Measurements from ENCODE around the gene GPATCH8. TPM values are rescaled to one million over a fixed set of nuclear protein-coding genes. Genes with fewer than 3 reads are reported as not detected.

GPATCH8 gene
- total RNA-seq, 4 donors from 2014 or later = 52.7 to 106 (median 57.7) TPM

- Histone ChIP-seq H3K27me3 (no peaks in the 10 kb centered on the region), H3K4me1 (no peaks in the 10 kb centered on the region), H3K9me3 (no peaks in the 10 kb centered on the region), H3K36me3 (peaks cover 0 to 9% of the 10 kb centered on the region in 2 donors), H3K27ac (no peak overlapping the region), H3K4me3 (replicated peaks in 1 of 3) (no peak overlapping the region)
- intact Hi-C loops (cut with DNase I) = no loop called here
- no peak for DNase-seq
- 96% methylated on average over 4 of the region's 4 CpGs for WGBS, 2 donors
- TF ChIP-seq POLR2A (IDR thresholded peaks at IDR 0.05) (no peak), CTCF (IDR thresholded peaks at IDR 0.05) (no peak)
These were observed 94.4 kb downstream of the GPATCH8 start for GRCh38 chr17:44408786-44409185.

GRCh38 chr17:44402564-44403172, 100.5 kb downstream of the GPATCH8 start:
- H3K4me1 ChIP-seq = no peaks in the 10 kb centered on the region
- no peaks in the 10 kb centered on the region for H3K27me3 ChIP-seq
- no peak overlapping the region for H3K27ac ChIP-seq
- H3K9me3 ChIP-seq = no peaks in the 10 kb centered on the region
- DNase-seq = no peak
- intact Hi-C loops (cut with DNase I) = no loop called here
- WGBS, 2 donors = 95 to 96% methylated on average over 5 of the region's 5 CpGs
- H3K36me3 ChIP-seq = peaks cover 21 to 36% of the 10 kb centered on the region in 2 donors
- TF ChIP-seq CTCF (IDR thresholded peaks at IDR 0.05) = no peak
- no peak for TF ChIP-seq POLR2A (IDR thresholded peaks at IDR 0.05)
- no peak overlapping the region for H3K4me3 ChIP-seq (replicated peaks in 1 of 3)

- no peaks in the 10 kb centered on the region for H3K4me1 ChIP-seq
- no peak overlapping the region for H3K27ac ChIP-seq
- H3K4me3 ChIP-seq (replicated peaks in 1 of 3) = no peak overlapping the region
- no peaks in the 10 kb centered on the region for H3K9me3 ChIP-seq
- no peaks in the 10 kb centered on the region for H3K27me3 ChIP-seq
- H3K36me3 ChIP-seq = peaks cover 21 to 33% of the 10 kb centered on the region in 2 donors
- intact Hi-C loops (cut with DNase I) = no loop called here
- WGBS, 2 donors = 88 to 91% methylated on average over 3 of the region's 3 CpGs
- TF ChIP-seq CTCF (IDR thresholded peaks at IDR 0.05) (peak in 4 of 6 experiments; percentile 25 to 51 (median 46)), POLR2A (IDR thresholded peaks at IDR 0.05) (no peak)
- peak; percentile 20 to 33 for DNase-seq
These were observed 102.9 kb downstream of the GPATCH8 start for GRCh38 chr17:44400226-44400847.

- H3K27me3 ChIP-seq = no peaks in the 10 kb centered on the region
- no peaks in the 10 kb centered on the region for H3K4me1 ChIP-seq
- no peaks in the 10 kb centered on the region for H3K9me3 ChIP-seq
- H3K4me3 ChIP-seq (replicated peaks in 1 of 3) = no peak overlapping the region
- no peak for DNase-seq
- intact Hi-C loops (cut with DNase I) = no loop called here
- no peak for TF ChIP-seq POLR2A (IDR thresholded peaks at IDR 0.05)
- TF ChIP-seq CTCF (IDR thresholded peaks at IDR 0.05) = no peak
- no peak overlapping the region for H3K27ac ChIP-seq
- peaks cover 21 to 29% of the 10 kb centered on the region in 2 donors for H3K36me3 ChIP-seq
- WGBS, 2 donors = 97% methylated on average over 36 to 41 of the region's 41 CpGs
These were observed 104.2 kb downstream of the GPATCH8 start for GRCh38 chr17:44398692-44399691.
